Retina (tissue), 1 donor: ENCODE measurements around the gene SLCO2B1.

ENCODE experiments used
- DNase-seq: peaks from one replicate; pipeline ENCODE4 v3.0.0-alpha.2; 2016

The SLCO2B1 gene

GRCh38 chr11:75145196-75145971 is 5.5 kb upstream of the SLCO2B1 start:
- no peak for DNase-seq

GRCh38 chr11:75145972-75146519 is 4.9 kb upstream of the SLCO2B1 start:
- DNase-seq = no peak

GRCh38 chr11:75146711-75147110 is 4.2 kb upstream of the SLCO2B1 start:
- DNase-seq = no peak

GRCh38 chr11:75147191-75147874 is 3.6 kb upstream of the SLCO2B1 start:
- no peak for DNase-seq

GRCh38 chr11:75147875-75148263 is 3.0 kb upstream of the SLCO2B1 start:
- no peak for DNase-seq

GRCh38 chr11:75148436-75148983 is 2.4 kb upstream of the SLCO2B1 start:
- no peak for DNase-seq

- no peak for DNase-seq
Observed at GRCh38 chr11:75149766-75150465, 991 bp upstream of the SLCO2B1 start.

- DNase-seq = no peak
Observed at GRCh38 chr11:75151346-75152047, 590 bp downstream of the SLCO2B1 start.

GRCh38 chr11:75152090-75152489 is 1.2 kb downstream of the SLCO2B1 start:
- DNase-seq = no peak

- DNase-seq = no peak
Observed at GRCh38 chr11:75152651-75153427, 1.9 kb downstream of the SLCO2B1 start.

GRCh38 chr11:75154646-75155569 is 4.0 kb downstream of the SLCO2B1 start:
- DNase-seq = peak; percentile 16

- no peak for DNase-seq
Observed at GRCh38 chr11:75155570-75156422, 4.9 kb downstream of the SLCO2B1 start.

- DNase-seq = no peak
Observed at GRCh38 chr11:75158241-75158640, 7.3 kb downstream of the SLCO2B1 start.

GRCh38 chr11:75158696-75159150 is 7.8 kb downstream of the SLCO2B1 start:
- no peak for DNase-seq

- no peak for DNase-seq
Observed at GRCh38 chr11:75159151-75159953, 8.4 kb downstream of the SLCO2B1 start.

GRCh38 chr11:75160220-75160757 is 9.4 kb downstream of the SLCO2B1 start:
- no peak for DNase-seq

- DNase-seq = no peak
Observed at GRCh38 chr11:75160880-75161279, 10.0 kb downstream of the SLCO2B1 start.

GRCh38 chr11:75161506-75162095 is 10.7 kb downstream of the SLCO2B1 start:
- no peak for DNase-seq
